CD8-positive, alpha-beta memory T cell (primary cell): ENCODE measurements around the gene TTLL7. TPM values are rescaled to one million over a fixed set of nuclear protein-coding genes. Genes with fewer than 3 reads are reported as not detected.

Source experiments
- CTCF ChIA-PET: fragments of 350-600 bp; sonication (Branson Sonifier 250); formaldehyde crosslinking; loops from one replicate; lab custom pipeline; 2021; ENCODE audit warnings: antibody characterized with exemption; lab: Charles Lee
- POLR2A ChIA-PET: fragments of 350-600 bp; sonication (Branson Sonifier 250); formaldehyde crosslinking; loops from one replicate; lab custom pipeline; 2021; ENCODE audit warnings: antibody characterized with exemption; lab: Charles Lee
- DNase-seq, 5 donors: peaks; one replicate each; pipeline versions ENCODE4 v3.0.0 to v3.0.0-alpha.2; 2020 to 2022; ENCODE audit warnings: mixed read lengths in 1 of 5
- H3K27ac ChIP-seq: one replicate; pipeline ENCODE4 v1.7.0; 2013; ENCODE audit warnings: low read depth, mild to moderate bottlenecking, low read length, moderate library complexity
- H3K27me3 ChIP-seq: 2 replicates; pipeline ENCODE4 v1.7.0; 2013; ENCODE audit warnings: low read length, mild to moderate bottlenecking; ENCODE audit not compliant: insufficient read depth, poor library complexity, severe bottlenecking
- H3K36me3 ChIP-seq: 2 replicates; pipeline ENCODE4 v1.7.0; 2013; ENCODE audit warnings: mild to moderate bottlenecking, low read length, moderate library complexity; ENCODE audit not compliant: insufficient read depth
- H3K4me1 ChIP-seq: 2 replicates; pipeline ENCODE4 v1.7.0; 2013; ENCODE audit warnings: mild to moderate bottlenecking, low read length, moderate library complexity; ENCODE audit not compliant: insufficient read depth
- H3K4me3 ChIP-seq: 2 replicates; pipeline ENCODE4 v1.7.0; 2013; ENCODE audit warnings: mild to moderate bottlenecking, low read length
- H3K9me3 ChIP-seq: 2 replicates; pipeline ENCODE4 v1.7.0; 2013; ENCODE audit warnings: mild to moderate bottlenecking, low read length
- H3K27ac Mint-ChIP-seq, 8 donors: one replicate each; pipeline ENCODE4 v1.8.0; 2020 to 2021; ENCODE audit warnings: mixed read lengths in 8 of 8, mild to moderate bottlenecking in 6 of 8, inconsistent platforms in 3 of 8, moderate library complexity in 3 of 8
- H3K27me3 Mint-ChIP-seq, 2 donors: one replicate each; pipeline ENCODE4 v1.8.0; 2020 to 2021; ENCODE audit warnings: mixed read lengths in 2 of 2, mild to moderate bottlenecking in 1 of 2, moderate library complexity in 1 of 2
- H3K36me3 Mint-ChIP-seq, 3 donors: one replicate each; pipeline ENCODE4 v1.8.0; 2020 to 2021; ENCODE audit warnings: mixed read lengths in 3 of 3, inconsistent platforms in 1 of 3, mild to moderate bottlenecking in 1 of 3
- H3K4me1 Mint-ChIP-seq, 3 donors: one replicate each; pipeline ENCODE4 v1.8.0; 2020 to 2021; ENCODE audit warnings: mixed read lengths in 3 of 3, inconsistent platforms in 1 of 3, mild to moderate bottlenecking in 1 of 3
- H3K4me3 Mint-ChIP-seq, 7 donors: one replicate each; pipeline ENCODE4 v1.8.0; 2020 to 2021; ENCODE audit warnings: mixed read lengths in 7 of 7, mild to moderate bottlenecking in 6 of 7, moderate library complexity in 4 of 7, inconsistent platforms in 2 of 7
- H3K9me3 Mint-ChIP-seq, 5 donors: one replicate each; pipeline ENCODE4 v1.8.0; 2020 to 2022; ENCODE audit warnings: mixed read lengths in 5 of 5, mild to moderate bottlenecking in 3 of 5, moderate library complexity in 2 of 5, inconsistent platforms in 1 of 5
- polyA plus RNA-seq: library from polyadenylated mRNA; unstranded; fragments of 300-500 nt; fragmentation: Illumina TruSeq; gene quantifications from one replicate; pipeline ENCODE4 v1.2.3, GENCODE V29; 2021
- total RNA-seq, 2 experiments: library from RNA; stranded (reverse); gene quantifications; one replicate each; pipeline ENCODE4 v1.2.3, GENCODE V29; 2021

The TTLL7 gene
- total and polyA plus RNA-seq, 3 experiments from 2014 or later = 0.13 to 0.97 (median 0.85) TPM

GRCh38 chr1:83822208-83822607 is 176.7 kb downstream of the TTLL7 start:
- Histone ChIP-seq H3K4me1 (no peaks in the 10 kb centered on the region), H3K4me3 (no peak overlapping the region), H3K27ac (no peak overlapping the region), H3K27me3 (no peaks in the 10 kb centered on the region), H3K9me3 (no peaks in the 10 kb centered on the region), H3K36me3 (no peaks in the 10 kb centered on the region)
- Mint-ChIP-seq H3K36me3 (peaks cover 0 to 4% (median 0%) of the 10 kb centered on the region in 3 donors), H3K4me1 (no peaks in the 10 kb centered on the region), H3K4me3 (no peak overlapping the region), H3K27me3 (peaks cover 0 to 2% of the 10 kb centered on the region in 2 donors), H3K27ac (no peak overlapping the region), H3K9me3 (peaks cover 0 to 4% (median 0%) of the 10 kb centered on the region in 5 donors)
- ChIA-PET CTCF (interaction anchor here (0.9 kb wide), 1 partner anchor 13 kb away, joined by 3 read pairs; no protein-coding TSS in a partner anchor), POLR2A (no interaction called here)
- DNase-seq = no peak

GRCh38 chr1:83819436-83819835 is 179.5 kb downstream of the TTLL7 start:
- DNase-seq = no peak
- Mint-ChIP-seq H3K9me3 (peaks cover 0 to 4% (median 0%) of the 10 kb centered on the region in 5 donors), H3K4me3 (no peak overlapping the region), H3K4me1 (no peaks in the 10 kb centered on the region), H3K27me3 (peaks cover 0 to 2% of the 10 kb centered on the region in 2 donors), H3K27ac (no peak overlapping the region), H3K36me3 (peaks cover 0 to 4% (median 0%) of the 10 kb centered on the region in 3 donors)
- H3K9me3 ChIP-seq = no peaks in the 10 kb centered on the region
- no peaks in the 10 kb centered on the region for H3K27me3 ChIP-seq
- ChIA-PET CTCF (no interaction called here), POLR2A (no interaction called here)
- H3K27ac ChIP-seq = no peak overlapping the region
- H3K4me3 ChIP-seq = no peak overlapping the region
- H3K4me1 ChIP-seq = no peaks in the 10 kb centered on the region
- H3K36me3 ChIP-seq = no peaks in the 10 kb centered on the region

DNA sequence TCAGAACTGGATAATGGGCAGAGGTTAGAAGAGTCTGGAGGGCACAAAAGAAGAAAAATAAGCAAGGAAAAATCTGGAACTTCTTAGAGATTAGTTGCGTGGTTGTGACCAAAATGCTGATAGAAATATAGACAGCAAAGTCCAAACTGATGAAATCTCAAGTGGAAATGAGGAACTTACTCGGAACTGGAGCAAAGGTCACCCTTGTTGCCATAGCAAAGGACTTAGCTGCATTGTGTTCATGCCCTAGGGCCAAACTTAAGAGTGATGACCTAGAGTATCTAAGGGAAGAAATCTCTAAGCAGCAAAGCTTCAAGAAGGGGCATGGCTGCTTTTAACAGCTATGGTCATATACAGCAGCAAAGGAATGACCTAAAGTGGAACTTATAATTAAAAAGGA is 180.0 kb downstream of the TTLL7 start:
- Histone ChIP-seq H3K4me1 (no peaks in the 10 kb centered on the region), H3K36me3 (no peaks in the 10 kb centered on the region), H3K4me3 (no peak overlapping the region), H3K9me3 (no peaks in the 10 kb centered on the region), H3K27ac (no peak overlapping the region), H3K27me3 (no peaks in the 10 kb centered on the region)
- DNase-seq = no peak
- no peaks in the 10 kb centered on the region for H3K4me1 Mint-ChIP-seq
- H3K27ac Mint-ChIP-seq = no peak overlapping the region
- POLR2A ChIA-PET = no interaction called here
- peaks cover 0 to 4% (median 0%) of the 10 kb centered on the region in 3 donors for H3K36me3 Mint-ChIP-seq
- CTCF ChIA-PET = no interaction called here
- peaks cover 0 to 4% (median 0%) of the 10 kb centered on the region in 5 donors for H3K9me3 Mint-ChIP-seq
- H3K27me3 Mint-ChIP-seq = peaks cover 0 to 2% of the 10 kb centered on the region in 2 donors
- H3K4me3 Mint-ChIP-seq = no peak overlapping the region

DNA sequence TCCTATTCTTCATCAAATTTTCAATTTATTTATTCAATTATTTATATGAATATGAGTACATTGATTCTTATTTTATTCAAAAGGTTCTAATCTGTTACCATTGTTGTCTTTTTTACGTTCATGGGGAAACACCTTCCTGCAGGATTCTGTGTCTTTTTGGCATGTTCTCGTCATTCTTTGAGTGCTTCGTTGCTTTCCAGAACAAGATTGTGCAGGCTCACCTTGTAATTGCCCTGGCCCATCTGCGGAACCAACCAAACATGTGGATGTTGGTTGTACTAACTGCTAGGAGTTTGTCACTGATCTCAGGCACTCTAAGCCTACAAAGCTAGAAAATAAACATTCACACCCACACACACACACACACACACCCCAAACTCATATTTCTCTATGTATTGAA is 182.1 kb downstream of the TTLL7 start:
- Mint-ChIP-seq H3K4me3 (no peak overlapping the region), H3K9me3 (peaks cover 0 to 2% (median 0%) of the 10 kb centered on the region in 5 donors), H3K27ac (no peak overlapping the region), H3K36me3 (peaks cover 0 to 4% (median 0%) of the 10 kb centered on the region in 3 donors), H3K27me3 (peaks cover 0 to 4% of the 10 kb centered on the region in 2 donors), H3K4me1 (no peaks in the 10 kb centered on the region)
- no peak overlapping the region for H3K4me3 ChIP-seq
- H3K9me3 ChIP-seq = no peaks in the 10 kb centered on the region
- no peak overlapping the region for H3K27ac ChIP-seq
- no peaks in the 10 kb centered on the region for H3K27me3 ChIP-seq
- H3K36me3 ChIP-seq = no peaks in the 10 kb centered on the region
- DNase-seq = no peak
- H3K4me1 ChIP-seq = no peaks in the 10 kb centered on the region
- POLR2A ChIA-PET = no interaction called here
- CTCF ChIA-PET = no interaction called here

- H3K27ac ChIP-seq = no peak overlapping the region
- no peak overlapping the region for H3K4me3 Mint-ChIP-seq
- H3K4me1 Mint-ChIP-seq = no peaks in the 10 kb centered on the region
- no peaks in the 10 kb centered on the region for H3K27me3 ChIP-seq
- ChIA-PET CTCF (no interaction called here), POLR2A (no interaction called here)
- no peaks in the 10 kb centered on the region for H3K9me3 Mint-ChIP-seq
- no peaks in the 10 kb centered on the region for H3K4me1 ChIP-seq
- H3K27ac Mint-ChIP-seq = no peak overlapping the region
- no peak for DNase-seq
- no peaks in the 10 kb centered on the region for H3K36me3 ChIP-seq
- no peak overlapping the region for H3K4me3 ChIP-seq
- H3K27me3 Mint-ChIP-seq = peaks cover 0 to 2% of the 10 kb centered on the region in 2 donors
- no peaks in the 10 kb centered on the region for H3K9me3 ChIP-seq
- peaks cover 0 to 4% (median 0%) of the 10 kb centered on the region in 3 donors for H3K36me3 Mint-ChIP-seq
Measured at GRCh38 chr1:83815330-83815729, 183.6 kb downstream of the TTLL7 start.

Other genes with a start within 250 kb of the TTLL7 start
- 10 to 100 TPM; 47.7 to 54.6 TPM for gene PRKACB, start 145.1 kb upstream of the TTLL7 start, total RNA-seq
- 97.5 TPM for gene PRKACB, start 145.1 kb upstream of the TTLL7 start, polyA plus RNA-seq